SHP77 (cell line): ENCODE measurements around the gene SLC7A10.
A peak's percentile ranks its signal among the peaks of the same experiment; 100 is the strongest.
"Not testable (repeated sequence)": the region's sequence is repeated elsewhere in the genome, so short reads cannot be mapped to it uniquely, and the experiment has no call there.

ENCODE experiments used
- DNase-seq, 2 experiments: peaks; one replicate each; lab custom pipeline; 2025; lab: John Stamatoyannopoulos, UW

Gene SLC7A10

DNA sequence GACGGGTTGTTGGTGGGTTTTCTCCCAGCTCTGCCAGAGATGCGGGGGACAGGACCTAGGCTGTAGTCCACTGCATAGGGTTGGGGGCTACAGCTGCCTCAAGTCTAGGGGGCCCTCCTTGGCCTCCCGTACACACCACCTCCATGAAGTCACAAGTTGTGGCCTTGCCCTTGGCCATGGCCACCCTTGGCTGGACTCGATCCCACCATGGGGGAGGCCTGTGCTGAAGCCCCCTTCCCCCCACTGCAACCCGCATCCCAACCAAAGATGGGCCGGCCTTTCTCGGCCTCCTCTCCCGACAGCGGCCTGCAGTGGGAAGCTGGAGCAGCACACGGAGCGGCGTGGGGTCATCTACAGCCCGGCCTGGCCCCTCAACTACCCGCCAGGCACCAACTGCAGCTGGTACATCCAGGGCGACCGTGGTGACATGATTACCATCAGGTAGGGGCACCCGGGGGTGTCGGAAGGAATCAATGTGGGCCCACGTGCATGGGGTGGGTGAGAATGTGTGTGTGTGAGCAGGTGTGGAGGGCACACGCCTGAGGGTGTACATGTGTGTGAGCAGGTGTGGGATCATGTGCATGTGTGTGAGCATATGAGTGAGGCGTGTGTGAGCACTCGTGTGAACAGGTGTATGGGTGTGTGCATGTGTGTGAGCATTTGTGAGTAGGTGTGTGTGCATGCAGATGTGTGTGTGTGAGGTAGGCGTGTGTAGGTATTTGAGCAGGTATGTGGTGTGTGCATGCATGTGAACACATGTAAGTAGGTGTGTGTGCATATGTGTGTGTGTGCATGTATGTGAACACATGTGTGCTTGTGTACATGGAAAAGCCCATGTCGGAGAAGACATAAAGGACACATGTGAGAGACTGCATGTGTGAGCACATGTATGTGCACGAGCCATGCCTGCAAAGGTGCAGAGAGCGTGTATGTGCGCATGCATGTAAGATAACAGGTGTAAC is 22.8 kb downstream of the SLC7A10 start:
- DNase-seq, result no peak

DNA sequence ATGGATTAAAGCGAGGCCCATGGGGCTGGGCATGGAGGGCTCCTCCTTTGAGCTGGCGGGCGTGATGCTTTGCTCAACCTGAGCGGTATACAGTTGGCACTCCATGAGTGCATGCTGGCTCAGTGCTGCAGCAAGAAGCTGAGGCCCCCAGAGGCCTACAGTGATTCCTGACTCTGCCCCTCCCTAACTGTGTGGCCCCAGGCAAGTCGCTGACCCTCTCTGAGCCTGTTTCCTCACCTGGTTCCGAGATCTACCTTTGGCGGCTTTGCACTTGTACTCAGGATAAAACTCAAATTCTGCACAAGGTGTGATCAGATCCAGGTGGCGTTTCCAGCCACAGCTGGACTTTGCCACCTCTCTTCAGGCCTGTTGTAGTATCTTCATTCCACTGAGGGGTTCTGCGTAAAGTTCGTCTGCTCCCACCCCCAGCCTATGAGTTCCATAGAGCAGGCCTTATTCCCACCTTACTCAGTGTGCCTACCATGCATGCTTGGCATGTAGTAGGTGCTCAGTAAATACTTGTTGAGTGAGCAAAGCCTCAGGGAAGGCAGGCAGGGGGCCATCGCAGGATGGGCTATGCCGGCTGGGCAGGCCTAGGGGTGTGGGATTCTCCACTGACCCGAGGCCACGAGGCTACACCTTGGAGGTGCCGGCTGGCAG is 23.6 kb downstream of the SLC7A10 start:
- no peak for DNase-seq

DNA sequence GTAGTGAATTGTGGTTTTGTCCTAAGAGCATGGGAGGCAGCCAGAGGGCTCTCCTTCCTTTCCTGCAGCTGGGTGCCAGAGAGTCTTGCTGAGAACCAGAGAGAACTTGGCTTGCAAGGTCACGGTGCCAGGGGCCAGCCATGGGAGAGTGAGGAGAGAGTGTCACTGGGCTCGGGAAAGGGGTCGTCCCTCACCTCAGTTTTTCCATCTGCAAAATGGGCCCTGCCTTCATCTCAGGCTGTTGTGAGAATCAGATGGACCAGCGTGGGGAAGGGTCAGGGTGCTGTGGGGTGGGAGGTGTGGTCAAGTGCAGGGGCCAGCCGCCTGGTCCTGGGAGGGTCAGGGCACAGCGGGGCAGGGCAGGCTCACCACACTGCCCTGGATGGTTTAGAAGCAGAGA is 24.2 kb downstream of the SLC7A10 start:
- DNase-seq, result no peak

DNA sequence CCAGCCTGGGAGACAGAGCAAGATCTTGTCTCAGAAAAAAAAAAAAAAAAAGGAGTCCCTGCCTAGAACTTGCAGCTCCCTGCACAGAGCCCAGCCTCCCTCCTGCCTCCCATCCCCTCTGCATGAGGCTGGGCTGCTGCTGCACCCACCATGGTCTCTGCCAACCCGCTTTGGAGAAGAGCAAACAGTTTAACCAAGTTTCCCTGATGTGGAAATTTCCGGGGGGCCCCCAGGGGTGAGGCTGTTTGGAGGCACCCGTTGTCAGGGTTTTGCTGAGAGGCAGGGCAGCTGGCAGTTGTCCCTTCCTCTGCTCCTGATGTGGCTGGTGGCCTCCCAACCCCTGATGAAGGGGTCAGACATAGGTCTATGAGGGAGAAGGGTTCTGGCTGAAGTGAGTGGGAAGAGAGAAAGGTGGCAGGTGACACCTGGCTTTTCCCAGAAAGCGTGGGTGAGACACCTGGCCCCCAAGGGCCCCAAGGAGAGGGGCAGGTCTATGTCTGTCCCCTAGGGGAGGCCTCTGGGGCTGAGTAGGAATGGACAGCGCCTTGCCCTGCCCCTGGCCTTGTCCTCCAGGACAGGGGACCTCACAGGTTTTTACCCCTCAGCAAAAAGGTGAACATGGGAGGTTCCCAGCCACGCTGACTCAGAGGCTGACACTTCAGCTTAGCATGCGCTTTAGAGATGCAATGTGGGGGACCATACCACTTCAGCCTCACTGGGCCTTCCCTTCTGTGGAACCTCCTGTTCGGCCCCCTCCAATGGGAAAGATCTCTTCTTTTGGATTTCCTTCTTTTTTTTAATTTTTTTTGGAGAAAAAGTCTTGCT is 26.0 kb downstream of the SLC7A10 start:
- DNase-seq, result no peak

DNA sequence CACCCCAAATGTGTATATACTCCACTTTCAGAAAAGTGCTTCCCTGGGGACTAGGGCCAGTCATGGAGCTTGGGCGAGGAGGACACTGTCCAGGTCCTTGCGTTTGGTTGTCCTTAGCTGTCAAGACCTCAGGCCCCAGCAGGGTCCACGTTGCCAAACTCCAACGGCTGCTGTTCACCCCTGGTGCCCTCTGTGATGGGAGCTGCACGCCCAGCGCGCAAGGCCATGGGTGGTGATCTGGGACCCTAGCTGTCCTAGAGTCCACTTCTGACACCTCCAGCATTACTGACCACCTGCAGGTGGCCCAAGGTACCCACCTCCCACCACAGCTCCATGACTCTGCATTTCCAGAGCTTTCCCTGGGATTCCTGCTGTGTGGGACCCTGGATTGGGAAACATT is 27.5 kb downstream of the SLC7A10 start:
- no peak for DNase-seq

DNA sequence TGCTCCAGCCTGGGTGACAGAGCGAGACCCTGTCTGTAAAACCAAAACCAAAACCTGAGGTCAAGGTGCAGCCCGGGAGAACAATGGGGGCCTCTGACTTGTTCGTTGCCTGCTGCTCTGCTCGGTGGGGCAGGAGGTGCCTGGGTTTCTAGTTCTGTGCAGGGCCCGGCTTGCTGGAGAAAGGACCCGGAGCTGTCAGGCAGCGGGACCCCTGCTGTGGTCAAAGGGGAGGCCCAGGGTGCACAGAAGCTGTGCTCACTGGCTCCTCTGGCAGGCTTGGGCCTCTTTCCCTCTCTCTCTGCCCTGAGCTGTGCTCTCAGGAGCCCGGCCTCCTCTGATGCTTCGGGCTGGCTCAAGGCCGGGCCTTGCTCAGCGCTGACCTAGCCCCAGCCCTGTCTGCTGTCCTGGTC is 28.1 kb downstream of the SLC7A10 start:
- no peak for DNase-seq

DNA sequence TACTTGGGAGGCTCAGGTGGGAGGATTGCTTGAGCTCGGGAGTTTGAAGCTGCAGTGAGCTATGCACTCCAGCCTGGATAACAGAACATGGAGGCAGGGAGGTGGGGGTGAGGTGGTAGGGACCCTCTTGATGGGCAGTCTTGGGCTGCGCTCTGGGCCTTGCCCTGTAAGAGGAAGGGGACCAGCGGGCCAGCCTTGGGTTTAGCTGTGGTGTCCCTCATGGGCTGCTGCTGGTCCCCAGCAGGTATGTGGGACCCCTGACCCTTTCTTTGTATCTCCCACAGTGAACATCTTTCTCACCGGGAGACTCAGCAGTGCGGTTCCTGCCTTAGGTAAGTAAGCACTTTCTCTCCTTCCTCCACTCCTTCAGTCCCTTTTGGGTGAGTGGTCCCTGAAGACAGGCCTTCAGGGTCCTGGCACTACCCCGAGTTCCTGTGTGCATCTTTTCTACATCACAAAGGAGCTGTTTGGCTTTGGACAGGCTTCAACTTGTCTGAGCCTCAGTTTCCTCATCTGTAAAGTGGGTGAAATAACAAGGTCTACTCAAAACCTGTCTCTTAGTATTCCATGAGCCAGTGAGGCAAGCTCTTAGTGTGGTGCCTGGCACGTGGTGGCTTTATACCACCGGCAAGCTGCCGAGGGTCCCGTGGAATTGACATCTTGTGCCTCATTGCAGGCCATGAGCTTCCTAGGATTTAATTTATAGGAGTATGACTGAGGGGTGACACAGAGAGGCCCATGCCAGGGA is 29.0 kb downstream of the SLC7A10 start:
- no peak for DNase-seq

DNA sequence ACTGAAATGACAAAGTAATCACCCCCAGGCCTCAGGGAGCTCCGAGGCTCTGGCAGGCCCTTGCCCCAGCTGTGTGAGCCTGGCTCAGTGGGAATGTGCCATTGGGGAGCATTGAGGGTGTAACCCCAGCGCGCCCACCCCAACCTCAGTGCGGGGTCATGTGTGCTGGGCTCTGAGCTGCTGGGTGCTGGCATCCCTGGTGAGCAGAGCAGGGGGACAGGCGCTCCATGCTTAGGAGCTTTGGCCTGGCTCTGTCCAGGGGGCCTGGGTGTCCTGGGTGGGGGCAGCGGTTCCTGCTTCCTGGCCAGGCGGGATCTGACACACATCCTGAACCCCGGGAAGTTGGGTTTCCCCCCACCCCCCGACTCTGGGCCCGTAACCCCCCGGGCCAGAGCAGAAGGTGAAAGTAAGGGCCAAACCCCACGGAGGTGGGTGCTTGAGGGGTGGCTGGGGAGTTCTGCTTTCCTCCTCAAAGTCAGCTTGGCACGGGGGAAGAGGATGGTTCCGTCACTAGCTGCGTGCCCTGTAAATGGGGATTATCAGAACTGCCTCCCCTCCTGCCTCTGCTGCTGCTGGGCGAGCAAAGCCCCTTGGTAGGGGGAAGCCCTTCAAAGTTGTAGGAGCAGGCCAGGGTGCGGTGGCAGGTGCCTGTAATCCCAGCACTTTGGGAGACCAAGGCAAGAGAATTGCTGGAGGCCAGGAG is 29.9 kb downstream of the SLC7A10 start:
- DNase-seq, result no peak

DNA sequence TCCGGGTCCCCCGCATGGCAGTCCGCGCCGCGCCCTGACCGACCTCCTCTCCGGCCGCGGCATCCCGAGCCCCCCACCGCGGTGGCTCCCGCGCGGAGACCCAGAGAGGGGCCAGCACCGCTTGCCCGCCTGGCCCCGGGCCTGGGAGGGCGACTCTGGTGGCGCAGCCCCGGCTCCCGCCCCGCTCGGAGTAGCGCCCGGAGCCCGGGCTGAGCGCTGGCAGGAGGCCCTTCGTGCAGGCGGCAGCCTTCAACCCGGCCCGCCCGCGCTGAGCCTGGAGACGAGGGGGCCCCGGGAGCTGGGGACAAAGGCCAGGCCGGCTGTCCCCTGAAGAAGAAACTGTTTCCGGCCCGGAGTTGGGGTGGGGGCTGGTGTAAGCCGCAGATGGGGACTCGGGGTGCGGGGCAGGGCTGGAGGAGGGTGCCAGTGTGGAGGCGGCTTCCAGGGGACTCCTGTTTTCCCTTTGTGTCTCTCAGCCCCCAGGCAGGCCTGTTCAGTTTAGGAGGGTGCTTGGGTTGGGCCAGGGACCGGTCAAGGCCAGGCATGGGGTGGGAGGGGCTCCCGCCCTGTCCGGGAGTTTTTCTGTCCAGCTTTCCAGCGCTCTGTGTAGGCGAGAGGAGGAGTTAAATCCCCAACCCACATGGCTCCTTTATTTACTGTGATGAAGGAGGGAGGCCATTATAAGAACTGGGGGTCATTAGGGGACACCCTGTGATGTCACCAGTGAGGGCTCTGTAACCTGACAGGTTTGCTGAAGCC is 30.6 kb downstream of the SLC7A10 start:
- no peak for DNase-seq

DNA sequence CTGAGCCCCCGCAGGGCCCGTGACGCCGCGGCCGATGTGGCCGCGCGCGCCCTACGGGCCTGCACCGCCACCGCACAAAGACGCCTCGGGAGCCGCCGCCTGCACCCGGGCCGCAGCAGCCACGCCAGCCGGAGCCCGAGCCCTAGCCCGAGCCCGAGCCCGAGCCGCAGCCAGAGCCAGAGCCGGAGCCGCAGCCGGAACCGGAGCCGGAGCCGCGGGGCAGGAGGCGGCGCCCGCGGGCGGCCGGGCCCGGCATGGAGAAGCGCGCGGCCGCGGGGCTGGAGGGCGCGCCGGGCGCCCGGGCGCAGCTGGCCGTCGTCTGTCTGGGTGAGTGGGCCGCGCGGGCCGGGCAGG is 31.1 kb downstream of the SLC7A10 start:
- no peak for DNase-seq

DNA sequence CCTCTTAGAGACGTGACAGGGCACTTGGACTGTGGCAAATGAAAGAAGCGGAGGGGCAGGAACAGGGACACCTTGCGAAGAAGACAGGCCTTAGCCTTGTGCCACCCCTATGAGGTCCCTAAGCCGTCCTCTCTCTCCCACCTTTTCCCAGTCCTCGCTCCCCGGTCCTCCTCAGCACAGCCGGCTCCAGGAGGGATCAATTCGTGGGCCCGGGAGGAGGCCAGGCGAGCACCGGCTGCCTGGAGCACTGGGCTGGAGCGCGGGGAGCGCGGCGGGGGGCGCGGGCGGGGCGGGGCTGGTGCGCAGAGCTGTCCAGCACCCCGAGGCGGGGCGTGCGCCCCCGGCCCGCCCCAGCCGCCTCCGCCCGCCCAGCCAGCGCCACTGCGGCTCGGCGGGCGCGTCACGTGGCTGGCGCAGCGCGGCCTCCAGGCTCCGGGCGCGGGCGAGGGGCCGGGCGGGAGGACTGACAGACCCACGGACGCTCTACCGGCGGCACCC is 31.7 kb downstream of the SLC7A10 start, which contains the start of gene LRP3:
LRP3 (plus strand) TSS at position 466 of the 498 bp plus-strand sequence. CDS start 456 bp downstream, outside the sequence.
- DNase-seq, result no peak

DNA sequence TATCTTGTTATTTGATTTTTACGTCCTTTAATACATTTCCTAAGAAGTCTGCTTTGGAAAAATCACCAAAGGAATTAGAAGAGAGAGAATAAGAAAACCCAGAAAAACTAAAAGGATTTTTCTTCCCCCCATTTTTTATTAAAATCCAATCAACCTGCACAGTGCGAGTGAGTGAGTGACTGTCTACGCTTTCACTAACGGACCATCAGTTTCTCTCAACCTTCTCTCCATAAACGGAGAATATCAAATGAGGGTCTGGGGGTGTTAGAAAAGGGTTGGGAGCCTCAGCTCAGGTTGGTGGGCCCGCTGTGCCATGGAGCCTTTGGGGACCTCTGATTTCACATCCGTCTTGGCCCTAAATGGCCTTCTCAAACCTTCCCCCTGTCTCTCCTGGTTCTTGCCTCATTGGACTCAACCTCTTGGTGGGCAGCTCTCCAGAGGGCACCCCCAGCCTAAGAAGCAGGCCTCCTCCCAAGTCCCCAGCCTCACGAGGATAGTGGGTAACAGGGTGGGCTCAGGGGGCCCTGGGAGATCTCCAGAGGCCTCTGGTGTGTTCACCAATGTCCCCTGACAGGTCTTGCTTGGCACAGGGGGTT is 32.3 kb downstream of the SLC7A10 start:
- DNase-seq, result no peak

DNA sequence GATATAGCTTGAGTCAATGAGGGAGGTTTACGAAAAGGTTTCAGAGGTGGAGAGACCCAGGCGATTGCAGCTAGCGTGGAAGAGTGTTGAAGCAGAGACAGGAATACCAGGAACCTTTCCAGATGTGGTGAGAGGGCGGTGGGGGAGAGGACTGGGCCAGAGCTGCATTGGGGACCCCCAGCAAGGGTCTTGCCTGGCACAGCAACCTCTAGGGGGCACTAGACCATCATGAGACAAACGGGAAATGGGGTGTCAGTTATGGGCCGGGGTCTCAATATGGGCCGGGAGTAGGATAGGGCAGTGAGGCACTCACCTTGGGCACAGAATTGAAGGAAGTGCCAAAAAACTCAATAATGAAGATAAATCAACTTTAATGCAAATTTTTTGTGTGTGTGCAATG is 33.6 kb downstream of the SLC7A10 start:
- no peak for DNase-seq

DNA sequence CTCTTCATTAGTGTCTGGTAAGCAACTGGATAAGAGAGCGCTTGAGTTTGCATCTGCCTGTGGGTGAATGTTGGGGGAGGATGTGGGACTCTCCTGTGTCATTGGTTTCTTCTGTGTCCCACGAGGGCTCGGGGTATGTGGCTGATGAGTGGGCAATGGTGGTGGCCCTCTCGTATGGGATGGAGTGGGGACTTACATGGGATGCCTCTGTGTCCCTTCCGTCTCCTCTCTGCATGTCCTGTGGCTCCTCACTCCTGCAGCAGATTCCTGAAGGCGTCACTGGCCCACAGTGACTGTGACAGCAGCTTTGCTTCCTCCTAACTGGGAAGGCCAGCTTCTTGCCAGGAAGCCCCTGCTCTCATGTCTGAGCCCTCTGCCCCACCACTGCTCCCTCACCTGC is 34.1 kb downstream of the SLC7A10 start:
- no peak for DNase-seq

DNA sequence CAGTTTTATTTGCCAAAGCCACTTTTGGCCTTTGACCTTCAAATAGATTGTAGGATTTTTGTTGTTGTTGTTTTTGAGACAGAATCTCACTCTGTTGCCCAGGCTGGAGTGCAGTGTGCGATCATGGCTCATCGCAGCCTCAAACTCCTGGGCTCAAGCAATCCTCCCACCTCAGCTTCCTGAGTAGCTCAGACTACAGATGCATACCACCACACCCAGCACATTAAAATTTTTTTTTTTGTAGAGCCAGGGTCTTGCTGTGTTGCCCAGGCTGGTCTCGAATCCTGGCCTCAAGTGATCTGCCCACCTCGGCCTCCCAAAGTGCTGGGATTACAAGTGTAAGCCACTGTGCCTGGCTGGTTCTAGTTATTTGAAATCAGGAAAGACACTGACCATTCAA is 34.6 kb downstream of the SLC7A10 start:
- not testable (repeated sequence) for DNase-seq

DNA sequence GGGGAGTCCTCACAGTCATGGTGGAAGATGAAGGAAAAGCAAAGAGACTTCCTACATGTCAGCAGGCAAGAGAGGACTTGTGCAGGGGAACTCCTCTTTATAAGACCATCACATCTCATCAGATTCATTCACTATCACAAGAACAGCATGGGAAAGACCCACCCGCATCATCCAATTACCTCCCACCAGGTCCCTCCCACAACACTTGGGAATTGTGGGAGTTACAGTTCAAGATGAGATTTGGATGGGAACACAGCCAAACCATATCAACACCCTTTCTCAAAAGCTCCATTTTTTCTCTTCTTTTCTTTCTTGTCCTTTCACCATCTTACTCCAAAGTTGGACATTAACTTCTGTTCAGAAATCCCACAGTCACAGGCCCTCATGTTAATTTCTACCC is 36.2 kb downstream of the SLC7A10 start:
- DNase-seq, result no peak

DNA sequence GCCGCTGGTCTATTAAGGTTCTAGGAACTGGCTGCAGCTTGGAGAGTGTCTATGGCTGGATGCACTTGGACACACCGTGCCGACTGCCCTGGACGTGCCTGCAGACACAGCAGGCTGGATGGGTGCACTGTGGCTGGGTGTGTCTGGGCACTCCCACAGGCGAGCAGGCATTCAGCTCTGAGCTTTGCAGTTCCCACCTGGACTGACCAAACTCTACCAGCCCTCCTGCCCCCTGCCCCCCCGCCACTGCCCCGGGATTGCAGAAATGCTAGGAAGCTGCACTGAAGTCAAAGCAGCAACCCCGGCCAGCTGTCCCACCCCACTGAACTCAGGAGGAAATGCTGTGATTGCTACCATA is 38.5 kb downstream of the SLC7A10 start:
- no peak for DNase-seq

DNA sequence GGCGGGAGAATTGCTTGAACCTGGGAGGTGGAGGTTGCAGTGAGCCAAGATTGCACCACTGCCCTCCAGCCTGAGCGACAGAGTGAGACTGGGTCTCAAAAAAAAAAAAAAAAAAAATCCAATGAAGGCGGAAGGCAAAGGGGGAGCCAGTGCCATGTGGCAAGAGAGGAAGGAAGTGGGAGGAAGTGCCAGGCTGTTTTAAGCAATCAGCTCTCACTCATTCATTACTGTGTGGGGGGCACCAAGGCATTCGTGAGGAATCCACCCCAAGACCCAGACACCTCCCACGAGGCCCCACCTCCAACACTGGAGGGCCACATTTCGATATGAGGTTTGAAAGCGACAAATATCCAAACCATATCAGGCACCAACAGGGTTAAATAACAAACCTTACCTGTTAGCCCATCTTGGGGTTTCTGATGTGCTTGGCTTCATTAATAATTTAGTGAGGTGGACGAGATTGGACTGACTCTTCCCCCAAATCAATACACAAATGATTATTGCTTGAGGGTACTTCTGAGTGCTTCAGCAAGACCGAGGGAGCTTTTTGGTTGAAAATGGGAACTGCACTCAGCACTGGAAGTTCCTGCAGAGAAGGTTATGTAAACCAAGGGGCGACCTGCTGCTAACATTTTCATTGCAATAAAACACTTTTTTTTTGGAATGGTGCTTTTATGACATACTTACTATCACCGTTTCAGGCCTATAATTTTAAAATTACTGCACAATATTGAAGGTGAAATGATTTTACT is 39.0 kb downstream of the SLC7A10 start:
- no peak for DNase-seq

DNA sequence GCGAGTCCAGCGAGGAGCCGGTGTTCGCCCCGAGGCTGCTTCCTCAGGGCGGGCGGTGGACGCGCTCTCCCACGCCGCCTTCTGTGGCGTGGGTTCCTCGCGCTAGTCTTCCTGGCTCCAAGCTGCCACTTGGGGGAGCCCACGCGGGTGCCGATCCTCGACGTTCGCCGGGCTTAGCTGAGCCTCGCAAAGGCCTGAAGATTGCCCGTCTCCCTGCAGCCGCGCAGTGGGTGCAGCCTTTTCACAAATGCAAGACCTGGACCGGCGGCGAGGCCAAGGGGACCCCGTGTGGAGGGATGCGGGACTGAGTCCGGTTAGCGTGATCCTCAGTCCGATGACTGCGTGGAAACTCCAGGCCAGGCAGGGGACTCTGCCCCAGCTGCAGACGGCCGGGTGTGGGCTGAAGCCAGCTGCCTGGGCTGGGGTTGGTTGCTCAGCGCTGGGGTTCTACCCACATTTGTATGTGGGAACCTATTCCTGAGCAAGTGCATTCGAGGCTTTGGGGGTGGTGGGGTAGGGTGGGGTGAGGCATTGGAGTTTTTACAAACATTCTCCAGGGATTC is 48.2 kb downstream of the SLC7A10 start:
- peak in 1 of 2 experiments; percentile 61 for DNase-seq
